Activated CD8-positive, alpha-beta memory T cell treated with anti-CD3 and anti-CD28 coated beads for 4 hours (primary cell): ENCODE measurements around the gene OPRL1.

Experiments
- DNase-seq, 2 donors: peaks; one replicate each; pipeline ENCODE4 v3.0.0-alpha.2; 2020; ENCODE audit warnings: low read depth in 2 of 2

Gene OPRL1

GRCh38 chr20:64056639-64056888 is 23.3 kb upstream of the OPRL1 start:
- no peak for DNase-seq

GRCh38 chr20:64056889-64057627 is 22.8 kb upstream of the OPRL1 start:
- DNase-seq, result no peak

GRCh38 chr20:64057628-64058498 is 22.0 kb upstream of the OPRL1 start:
- DNase-seq, result peak; percentile 58 to 75

GRCh38 chr20:64058536-64058935 is 21.3 kb upstream of the OPRL1 start:
- no peak for DNase-seq

GRCh38 chr20:64062276-64062595 is 17.6 kb upstream of the OPRL1 start:
- no peak for DNase-seq

- DNase-seq, result peak; percentile 87 to 88
Measured at GRCh38 chr20:64062596-64063388, 17.1 kb upstream of the OPRL1 start, which contains the start of gene TCEA2. TCEA2 (plus strand) TSS chr20:64063198; CDS start chr20:64063313, 115 bp downstream.

GRCh38 chr20:64063389-64064144 is 16.3 kb upstream of the OPRL1 start:
- no peak for DNase-seq

GRCh38 chr20:64064145-64064698 is 15.7 kb upstream of the OPRL1 start:
- DNase-seq, result no peak

- DNase-seq, result no peak
Measured at GRCh38 chr20:64065062-64065973, 14.6 kb upstream of the OPRL1 start.

- no peak for DNase-seq
Measured at GRCh38 chr20:64065974-64066343, 13.9 kb upstream of the OPRL1 start.

GRCh38 chr20:64067005-64067632 is 12.8 kb upstream of the OPRL1 start:
- no peak for DNase-seq

- no peak for DNase-seq
Measured at GRCh38 chr20:64067733-64068307, 12.1 kb upstream of the OPRL1 start.

GRCh38 chr20:64068386-64069208 is 11.3 kb upstream of the OPRL1 start:
- DNase-seq, result no peak

- no peak for DNase-seq
Measured at GRCh38 chr20:64069209-64069613, 10.7 kb upstream of the OPRL1 start.

- DNase-seq, result no peak
Measured at GRCh38 chr20:64069614-64070243, 10.2 kb upstream of the OPRL1 start.

GRCh38 chr20:64070244-64070993 is 9.5 kb upstream of the OPRL1 start:
- DNase-seq, result no peak
